Measurements from ENCODE around the gene PDE10A.

GRCh38 chr6:165480916-165481315 is 182.1 kb downstream of the PDE10A start:
- no peak for TF ChIP-seq POLR2AphosphoS5 (IDR thresholded peaks at IDR 0.05; ENCODE audit: low read depth, low read length)
- no peak for TF ChIP-seq SIN3A (IDR thresholded peaks at IDR 0.05; ENCODE audit: borderline replicate concordance, insufficient read depth, low read length)
- TF ChIP-seq TAF1 (IDR thresholded peaks at IDR 0.05; ENCODE audit: borderline replicate concordance, insufficient read depth, low read length) = no peak

All from PFSK-1 (cell line).